ENCODE data around the gene NSRP1.
"Not testable (repeated sequence)": the region's sequence is repeated elsewhere in the genome, so short reads cannot be mapped to it uniquely, and the experiment has no call there.

Gene NSRP1

DNA sequence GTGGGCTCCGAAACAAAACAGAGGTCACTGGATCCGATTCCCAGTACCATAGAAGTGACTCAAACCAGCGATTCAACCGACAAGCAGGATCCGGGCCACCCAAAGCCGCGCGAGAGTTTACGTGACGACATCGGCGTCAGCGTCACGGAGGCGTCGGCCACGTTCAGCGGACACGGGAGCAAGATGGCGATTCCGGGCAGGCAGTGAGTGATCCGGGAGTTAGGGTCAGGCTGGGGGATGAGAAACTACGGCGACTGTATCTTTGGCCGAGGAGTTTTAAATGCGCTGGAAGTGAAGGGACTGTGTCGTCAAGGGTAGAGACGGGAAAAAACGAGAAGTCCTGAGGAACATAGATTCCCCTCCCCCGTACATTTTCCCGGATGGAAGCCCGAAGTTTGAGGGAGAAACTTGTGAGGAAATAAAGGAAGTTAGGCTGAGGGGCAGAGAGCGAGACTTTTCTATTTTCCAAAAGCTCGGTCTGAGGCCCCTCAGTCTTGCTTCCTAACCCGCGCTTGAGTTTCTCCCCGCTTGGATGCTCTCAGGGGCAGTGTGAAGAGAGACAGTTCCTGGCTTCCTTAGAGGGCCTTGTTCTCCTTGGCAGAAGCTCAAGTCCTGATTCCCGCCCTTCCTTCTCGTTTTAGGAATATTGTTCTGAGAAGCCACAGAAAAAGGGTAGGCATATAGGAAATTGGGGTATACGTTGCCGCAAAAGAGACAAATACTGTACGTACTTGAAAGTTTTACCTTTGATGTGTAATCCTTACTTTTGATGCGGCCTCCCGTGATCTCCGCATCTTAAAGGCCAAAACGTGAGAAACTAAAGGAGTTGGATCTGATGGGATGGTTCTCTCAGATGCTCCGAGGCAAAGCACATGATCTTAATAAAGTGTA, at the start of gene NSRP1:
TSS of gene NSRP1 (plus strand) at position 156 of the 891 bp plus-strand sequence. CDS start at position 184, 28 bp downstream.
- Histone ChIP-seq H3K27me3 (no peaks in the 10 kb centered on the region), H3K4me1 (peaks cover 21 to 41% (median 30%) of the 10 kb centered on the region in 10 experiments), H3K4me2 (peak within 1 kb of the TSS; percentile 70 to 93 (median 80)), H3K9ac (peak within 1 kb of the TSS; percentile 92 to 99 (median 97)), H4K20me1 (peaks cover 0 to 29% (median 8%) of the 10 kb centered on the region in 11 experiments; a peak in 11 of 22 replicates), H3K9me3 (replicated peaks in 1 of 11) (no peaks in the 10 kb centered on the region), H3K36me3 (peaks cover 22 to 39% (median 33%) of the 10 kb centered on the region in 11 experiments; a peak in 21 of 22 replicates), H3K27ac (peak within 1 kb of the TSS; percentile 94 to 99 (median 98)), H3K4me3 (peak within 1 kb of the TSS; percentile 71 to 85 (median 75))
- no peak for TF ChIP-seq Cebpa-rat (IDR thresholded peaks at IDR 0.05)

- H3K9me3 ChIP-seq (replicated peaks in 1 of 11), result peaks cover 36 to 71% (median 48%) of the 10 kb centered on the region in 11 experiments
- no peak overlapping the region for H3K27ac ChIP-seq
- H3K4me1 ChIP-seq, result no peaks in the 10 kb centered on the region
- no peak for TF ChIP-seq Cebpa-rat (IDR thresholded peaks at IDR 0.05)
- H3K36me3 ChIP-seq, result peaks cover 0 to 9% (median 0%) of the 10 kb centered on the region in 11 experiments; a peak in 6 of 22 replicates
- no peaks in the 10 kb centered on the region for H3K27me3 ChIP-seq
- no peak overlapping the region for H3K4me2 ChIP-seq
- H3K4me3 ChIP-seq, result no peak overlapping the region
- no peak overlapping the region for H3K9ac ChIP-seq
- H4K20me1 ChIP-seq, result no peaks in the 10 kb centered on the region
These were observed 48.2 kb upstream of the NSRP1 start for GRCh38 chr17:30068465-30068864.

DNA sequence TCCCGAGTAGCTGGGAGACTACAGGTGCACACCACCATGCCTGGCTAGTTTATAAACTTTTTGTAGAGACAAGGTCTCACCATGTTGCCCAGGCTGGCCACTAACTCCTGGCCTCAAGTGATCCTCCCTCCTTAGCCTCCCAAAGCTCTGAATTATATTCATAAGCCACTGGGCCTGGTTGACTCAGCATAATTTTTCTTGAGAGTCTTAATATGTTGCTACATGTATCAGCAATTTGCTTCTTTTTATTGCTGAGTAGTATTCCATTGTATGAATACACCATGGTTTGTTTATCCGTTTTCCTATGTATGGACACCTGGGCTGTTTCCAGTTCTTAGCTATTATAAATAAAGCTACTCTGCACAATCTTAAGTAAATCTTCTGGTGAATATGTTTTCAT, 42.4 kb upstream of the NSRP1 start:
- Histone ChIP-seq H3K9me3 (replicated peaks in 1 of 11) (peaks cover 0 to 20% (median 7%) of the 10 kb centered on the region in 11 experiments; a peak in 14 of 22 replicates), H3K27me3 (no peaks in the 10 kb centered on the region), H3K9ac (no peak overlapping the region), H3K4me3 (no peak overlapping the region), H4K20me1 (no peaks in the 10 kb centered on the region), H3K4me1 (no peaks in the 10 kb centered on the region), H3K27ac (no peak overlapping the region), H3K36me3 (no peaks in the 10 kb centered on the region), H3K4me2 (no peak overlapping the region)
- TF ChIP-seq Cebpa-rat (IDR thresholded peaks at IDR 0.05), result no peak

DNA sequence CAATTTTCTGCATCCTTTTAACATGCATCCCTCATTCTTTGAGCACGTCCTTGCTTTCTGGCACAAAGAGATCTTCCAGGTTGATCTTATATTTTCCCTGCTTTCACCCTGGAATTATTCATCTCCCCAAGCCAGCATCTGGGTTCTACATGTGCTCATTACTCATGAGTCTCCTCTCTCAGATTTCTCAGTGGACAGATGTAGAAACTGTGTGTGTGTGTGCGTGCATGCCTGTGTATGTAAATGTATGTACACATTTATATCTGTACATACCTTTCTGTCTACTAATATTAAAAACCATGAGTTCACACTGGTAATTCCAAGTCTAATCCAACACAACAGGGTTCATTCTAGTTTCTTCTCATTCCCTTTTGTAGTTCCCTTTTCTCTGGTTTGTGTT, 41.9 kb upstream of the NSRP1 start:
- Histone ChIP-seq H3K9ac (no peak overlapping the region), H3K27me3 (no peaks in the 10 kb centered on the region), H3K36me3 (no peaks in the 10 kb centered on the region), H3K9me3 (replicated peaks in 1 of 11) (peaks cover 0 to 15% (median 2%) of the 10 kb centered on the region in 11 experiments; a peak in 13 of 22 replicates), H4K20me1 (no peaks in the 10 kb centered on the region), H3K4me1 (no peaks in the 10 kb centered on the region), H3K4me2 (no peak overlapping the region), H3K4me3 (no peak overlapping the region), H3K27ac (no peak overlapping the region)
- no peak for TF ChIP-seq Cebpa-rat (IDR thresholded peaks at IDR 0.05)

- peaks cover 0 to 7% (median 0%) of the 10 kb centered on the region in 11 experiments; a peak in 4 of 22 replicates for H3K9me3 ChIP-seq (replicated peaks in 1 of 11)
- TF ChIP-seq Cebpa-rat (IDR thresholded peaks at IDR 0.05), result no peak
- no peak overlapping the region for H3K4me3 ChIP-seq
- H3K36me3 ChIP-seq, result no peaks in the 10 kb centered on the region
- no peak overlapping the region for H3K4me2 ChIP-seq
- H3K27ac ChIP-seq, result no peak overlapping the region
- no peaks in the 10 kb centered on the region for H3K27me3 ChIP-seq
- peaks cover 0 to 8% (median 0%) of the 10 kb centered on the region in 10 experiments; a peak in 2 of 20 replicates for H3K4me1 ChIP-seq
- H4K20me1 ChIP-seq, result no peaks in the 10 kb centered on the region
- no peak overlapping the region for H3K9ac ChIP-seq
These were observed 33.8 kb upstream of the NSRP1 start for GRCh38 chr17:30082773-30083172.

- Histone ChIP-seq H3K27ac (no peak overlapping the region), H3K27me3 (no peaks in the 10 kb centered on the region), H3K9me3 (replicated peaks in 1 of 11) (peaks cover 0 to 11% (median 0%) of the 10 kb centered on the region in 11 experiments; a peak in 4 of 22 replicates), H3K4me1 (peaks cover 0 to 8% (median 0%) of the 10 kb centered on the region in 10 experiments; a peak in 2 of 20 replicates), H3K36me3 (no peaks in the 10 kb centered on the region), H4K20me1 (no peaks in the 10 kb centered on the region), H3K4me2 (no peak overlapping the region), H3K9ac (no peak overlapping the region), H3K4me3 (no peak overlapping the region)
- TF ChIP-seq Cebpa-rat (IDR thresholded peaks at IDR 0.05), result no peak
These were observed 31.8 kb upstream of the NSRP1 start for GRCh38 chr17:30084788-30085187.

- no peak overlapping the region for H3K9ac ChIP-seq
- H3K27me3 ChIP-seq, result no peaks in the 10 kb centered on the region
- H3K27ac ChIP-seq, result no peak overlapping the region
- no peak for TF ChIP-seq Cebpa-rat (IDR thresholded peaks at IDR 0.05)
- peaks cover 0 to 8% (median 0%) of the 10 kb centered on the region in 10 experiments; a peak in 2 of 20 replicates for H3K4me1 ChIP-seq
- no peaks in the 10 kb centered on the region for H3K36me3 ChIP-seq
- H4K20me1 ChIP-seq, result no peaks in the 10 kb centered on the region
- H3K4me2 ChIP-seq, result peak overlapping the region in 2 of 11 experiments; percentile 18 to 24; a peak in 2 of 22 replicates
- no peak overlapping the region for H3K4me3 ChIP-seq
- H3K9me3 ChIP-seq (replicated peaks in 1 of 11), result peaks cover 0 to 11% (median 0%) of the 10 kb centered on the region in 11 experiments; a peak in 4 of 22 replicates
These were observed 29.7 kb upstream of the NSRP1 start for GRCh38 chr17:30086896-30087295.

GRCh38 chr17:30087431-30087830, 29.2 kb upstream of the NSRP1 start:
- H3K36me3 ChIP-seq, H3K4me3 ChIP-seq, H4K20me1 ChIP-seq, H3K27ac ChIP-seq, H3K27me3 ChIP-seq, H3K9ac ChIP-seq, H3K4me1 ChIP-seq: not testable (repeated sequence)
- Histone ChIP-seq H3K4me2 (peak overlapping the region in 2 of 11 experiments; percentile 18 to 24; a peak in 1 of 22 replicates), H3K9me3 (replicated peaks in 1 of 11) (peaks cover 0 to 11% (median 0%) of the 10 kb centered on the region in 11 experiments; a peak in 4 of 22 replicates)

- Histone ChIP-seq H3K4me2 (no peak overlapping the region), H3K4me1 (peaks cover 18 to 40% (median 30%) of the 10 kb centered on the region in 10 experiments), H3K4me3 (no peak overlapping the region), H4K20me1 (no peaks in the 10 kb centered on the region), H3K9ac (no peak overlapping the region), H3K36me3 (no peaks in the 10 kb centered on the region), H3K9me3 (replicated peaks in 1 of 11) (peaks cover 0 to 11% (median 0%) of the 10 kb centered on the region in 11 experiments; a peak in 4 of 22 replicates), H3K27ac (no peak overlapping the region), H3K27me3 (no peaks in the 10 kb centered on the region)
- TF ChIP-seq Cebpa-rat (IDR thresholded peaks at IDR 0.05), result no peak
These were observed 25.4 kb upstream of the NSRP1 start for GRCh38 chr17:30091121-30091670.
